Uterus (tissue), 2 donors: ENCODE results near the gene HIPK2.

Experiments used
- POLR2A ChIP-seq, 2 donors: fragments of 450-650 bp; IDR thresholded peaks; one replicate each; pipeline ENCODE4 v1.6.1; 2016; ENCODE audit warnings: antibody characterized with exemption in 2 of 2, mild to moderate bottlenecking in 1 of 2, moderate library complexity in 1 of 2
- TF ChIP-seq, protein P1 (sequence below), 4 experiments: fragments of 200-600 bp in 2 of 4; fragments of 450-650 bp in 2 of 4; sonication (generic) in 2 of 4; IDR thresholded peaks; one replicate each; pipeline ENCODE4 v1.5.1; 2016 to 2019; ENCODE audit warnings: antibody characterized with exemption in 4 of 4, mild to moderate bottlenecking in 2 of 4, moderate library complexity in 1 of 4

GRCh38 chr7:139732471-139733167 lies 45.2 kb downstream of the HIPK2 start:
- TF ChIP-seq, protein P1, sequence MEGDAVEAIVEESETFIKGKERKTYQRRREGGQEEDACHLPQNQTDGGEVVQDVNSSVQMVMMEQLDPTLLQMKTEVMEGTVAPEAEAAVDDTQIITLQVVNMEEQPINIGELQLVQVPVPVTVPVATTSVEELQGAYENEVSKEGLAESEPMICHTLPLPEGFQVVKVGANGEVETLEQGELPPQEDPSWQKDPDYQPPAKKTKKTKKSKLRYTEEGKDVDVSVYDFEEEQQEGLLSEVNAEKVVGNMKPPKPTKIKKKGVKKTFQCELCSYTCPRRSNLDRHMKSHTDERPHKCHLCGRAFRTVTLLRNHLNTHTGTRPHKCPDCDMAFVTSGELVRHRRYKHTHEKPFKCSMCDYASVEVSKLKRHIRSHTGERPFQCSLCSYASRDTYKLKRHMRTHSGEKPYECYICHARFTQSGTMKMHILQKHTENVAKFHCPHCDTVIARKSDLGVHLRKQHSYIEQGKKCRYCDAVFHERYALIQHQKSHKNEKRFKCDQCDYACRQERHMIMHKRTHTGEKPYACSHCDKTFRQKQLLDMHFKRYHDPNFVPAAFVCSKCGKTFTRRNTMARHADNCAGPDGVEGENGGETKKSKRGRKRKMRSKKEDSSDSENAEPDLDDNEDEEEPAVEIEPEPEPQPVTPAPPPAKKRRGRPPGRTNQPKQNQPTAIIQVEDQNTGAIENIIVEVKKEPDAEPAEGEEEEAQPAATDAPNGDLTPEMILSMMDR (IDR thresholded peaks at IDR 0.05), result no peak
- TF ChIP-seq POLR2A (IDR thresholded peaks at IDR 0.05), result no peak
